Sigmoid colon (tissue), 4 donors: ENCODE results near the gene BAZ1A.

Experiments used
- CTCF ChIP-seq, 4 experiments: fragments of 450-650 bp in 3 of 4; fragments of 200-600 bp in 1 of 4; IDR thresholded peaks; one replicate each; pipeline ENCODE4 v1.5.1; 2016 to 2019; ENCODE audit warnings: antibody characterized with exemption in 4 of 4, mild to moderate bottlenecking in 3 of 4, moderate library complexity in 2 of 4
- EP300 ChIP-seq, 4 donors: sonication (generic); formaldehyde crosslinking; IDR thresholded peaks; one replicate each; pipeline ENCODE4 v1.6.1; 2017; ENCODE audit warnings: antibody characterized with exemption in 4 of 4
- POLR2A ChIP-seq, 2 donors: fragments of 450-650 bp; IDR thresholded peaks; one replicate each; pipeline ENCODE4 v1.6.1; 2016; ENCODE audit warnings: antibody characterized with exemption in 2 of 2, mild to moderate bottlenecking in 2 of 2, moderate library complexity in 2 of 2
- POLR2AphosphoS5 ChIP-seq, 4 donors: sonication (generic); formaldehyde crosslinking; IDR thresholded peaks; one replicate each; pipeline ENCODE4 v1.6.1; 2017; ENCODE audit warnings: antibody characterized with exemption in 4 of 4

- TF ChIP-seq CTCF (IDR thresholded peaks at IDR 0.05) (no peak), POLR2AphosphoS5 (IDR thresholded peaks at IDR 0.05) (no peak), POLR2A (IDR thresholded peaks at IDR 0.05) (no peak), EP300 (IDR thresholded peaks at IDR 0.05) (no peak)
Measured at GRCh38 chr14:34912966-34913365, 37.8 kb upstream of the BAZ1A start.
